Activated gamma-delta T cell treated with anti-CD3 and anti-CD28 coated beads, Interleukin-2, amount 50 U/mL, for 16 hours (primary cell): ENCODE data around the gene RIMS4.

Experiments
- DNase-seq: peaks from one replicate; pipeline ENCODE4 v3.0.0-alpha.2; 2020; ENCODE audit warnings: low read depth

The RIMS4 gene

GRCh38 chr20:44739942-44740341 lies 70.4 kb downstream of the RIMS4 start:
- DNase-seq, result no peak

- no peak for DNase-seq
Measured at GRCh38 chr20:44738813-44739477, 71.4 kb downstream of the RIMS4 start.

- DNase-seq, result no peak
Measured at GRCh38 chr20:44737116-44737515, 73.2 kb downstream of the RIMS4 start.

- DNase-seq, result no peak
Measured at GRCh38 chr20:44736170-44737021, 74.0 kb downstream of the RIMS4 start.

GRCh38 chr20:44735816-44736169 lies 74.6 kb downstream of the RIMS4 start:
- DNase-seq, result no peak

GRCh38 chr20:44734938-44735337 lies 75.4 kb downstream of the RIMS4 start:
- DNase-seq, result no peak

- DNase-seq, result peak; percentile 23
Measured at GRCh38 chr20:44733341-44734069, 76.8 kb downstream of the RIMS4 start.

GRCh38 chr20:44732327-44732726 lies 78.0 kb downstream of the RIMS4 start:
- DNase-seq, result no peak

- DNase-seq, result no peak
Measured at GRCh38 chr20:44731657-44732056, 78.7 kb downstream of the RIMS4 start.

- DNase-seq, result no peak
Measured at GRCh38 chr20:44730441-44730840, 79.9 kb downstream of the RIMS4 start.

- no peak for DNase-seq
Measured at GRCh38 chr20:44728801-44729443, 81.4 kb downstream of the RIMS4 start.

- DNase-seq, result no peak
Measured at GRCh38 chr20:44727651-44728050, 82.7 kb downstream of the RIMS4 start.

GRCh38 chr20:44727039-44727438 lies 83.3 kb downstream of the RIMS4 start:
- no peak for DNase-seq

GRCh38 chr20:44725837-44726236 lies 84.5 kb downstream of the RIMS4 start:
- DNase-seq, result no peak

- DNase-seq, result no peak
Measured at GRCh38 chr20:44724423-44725091, 85.8 kb downstream of the RIMS4 start.

GRCh38 chr20:44723798-44724362 lies 86.5 kb downstream of the RIMS4 start:
- DNase-seq, result no peak

GRCh38 chr20:44723391-44723790 lies 87.0 kb downstream of the RIMS4 start:
- DNase-seq, result no peak

GRCh38 chr20:44722990-44723389 lies 87.4 kb downstream of the RIMS4 start:
- DNase-seq, result no peak

GRCh38 chr20:44721785-44722054 lies 88.6 kb downstream of the RIMS4 start:
- DNase-seq, result no peak

GRCh38 chr20:44720997-44721784 lies 89.2 kb downstream of the RIMS4 start:
- no peak for DNase-seq

- no peak for DNase-seq
Measured at GRCh38 chr20:44720621-44720996, 89.7 kb downstream of the RIMS4 start.
